OCI-LY7 (cell line): Measurements from ENCODE around the gene CBFA2T3. TPM values are rescaled to one million over a fixed set of nuclear protein-coding genes. Genes with fewer than 3 reads are reported as not detected.

Experiments
- BruUV-seq: library from RNA; stranded (reverse); fragments of 400-500 nt; replicated peaks from 2 replicates; lab custom pipeline; 2021; lab: Mats Ljungman, UMichigan
- CTCF ChIA-PET: fragments of 300-600 bp; sonication (Branson Sonifier 250); formaldehyde crosslinking; loops from one replicate; lab custom pipeline; 2022; ENCODE audit warnings: antibody characterized with exemption; ENCODE audit not compliant: unreplicated experiment; lab: Charles Lee
- POLR2A ChIA-PET: fragments of 300-600 bp; sonication (Branson Sonifier 250); formaldehyde crosslinking; loops from one replicate; lab custom pipeline; 2022; ENCODE audit warnings: antibody characterized with exemption; lab: Charles Lee
- DNase-seq: peaks from one replicate; pipeline ENCODE4 v3.0.0-alpha.2; 2015; ENCODE audit warnings: low spot score
- H2AFZ ChIP-seq: fragments of 200-600 bp; sonication (generic), shearing (Covaris generic); 2 replicates; pipeline ENCODE4 v1.6.1; 2014; ENCODE audit warnings: mild to moderate bottlenecking, antibody characterized with exemption, low read length, moderate library complexity
- H3K27ac ChIP-seq: fragments of 200-600 bp; sonication (generic); 2 replicates; pipeline ENCODE4 v1.5.1; 2014; ENCODE audit warnings: mixed run types, low read depth, mild to moderate bottlenecking, moderate library complexity, low read length, inconsistent platforms; ENCODE audit not compliant: poor library complexity, severe bottlenecking
- H3K36me3 ChIP-seq: fragments of 200-600 bp; sonication (generic); 2 replicates; pipeline ENCODE4 v1.6.1; 2014; ENCODE audit warnings: mild to moderate bottlenecking, antibody characterized with exemption, low read length, moderate library complexity, mixed read lengths; ENCODE audit not compliant: insufficient read depth
- H3K4me1 ChIP-seq: fragments of 200-600 bp; sonication (generic); 2 replicates; pipeline ENCODE4 v1.5.1; 2014; ENCODE audit warnings: mild to moderate bottlenecking, low read length; ENCODE audit not compliant: insufficient read depth, poor library complexity, severe bottlenecking
- H3K4me2 ChIP-seq: fragments of 200-600 bp; sonication (generic); 2 replicates; pipeline ENCODE4 v1.6.1; 2014; ENCODE audit warnings: mild to moderate bottlenecking, low read length
- H3K4me3 ChIP-seq: fragments of 200-600 bp; sonication (generic); 2 replicates; pipeline ENCODE4 v1.5.1; 2014; ENCODE audit warnings: mild to moderate bottlenecking, low read depth, low read length; ENCODE audit not compliant: poor library complexity, severe bottlenecking
- H3K79me2 ChIP-seq: fragments of 200-600 bp; sonication (generic); 2 replicates; pipeline ENCODE4 v1.6.1; 2016; ENCODE audit warnings: low read depth, mild to moderate bottlenecking, low read length, moderate library complexity, mixed read lengths; ENCODE audit not compliant: insufficient read depth
- H3K9me2 ChIP-seq: fragments of 200-600 bp; sonication (generic); 2 replicates; pipeline ENCODE4 v1.6.1; 2016; ENCODE audit warnings: mild to moderate bottlenecking, low read length, mixed read lengths; ENCODE audit not compliant: insufficient read depth
- H3K9me3 ChIP-seq: fragments of 200-600 bp; sonication (generic); 2 replicates; pipeline ENCODE4 v1.6.1; 2014; ENCODE audit warnings: mild to moderate bottlenecking, mixed run types, low read length, mixed read lengths
- H4K20me1 ChIP-seq: fragments of 200-600 bp; sonication (generic); 2 replicates; pipeline ENCODE4 v1.6.1; 2014; ENCODE audit warnings: mild to moderate bottlenecking, antibody characterized with exemption, low read length, moderate library complexity, mixed read lengths; ENCODE audit not compliant: insufficient read depth
- CTCF ChIP-seq: fragments of 200-600 bp; sonication (generic); conservative IDR thresholded peaks from 2 replicates; pipeline ENCODE4 v1.5.1; 2014; ENCODE audit warnings: mild to moderate bottlenecking, antibody characterized with exemption, low read length, moderate library complexity, mixed read lengths
- EZH2phosphoT487 ChIP-seq: fragments of 200-600 bp; sonication (generic); IDR thresholded peaks from 2 replicates; pipeline ENCODE4 v1.6.1; 2018; ENCODE audit warnings: low read depth, borderline replicate concordance, mild to moderate bottlenecking, mixed run types, antibody characterized with exemption, low read length, moderate library complexity, mixed read lengths
- intact Hi-C: fragments of 100-400 bp; cut with micrococcal nuclease; formaldehyde crosslinking; loops from one replicate; pipeline ENCODE4 v1.10.0; 2022; ENCODE audit not compliant: unreplicated experiment
- total RNA-seq, 2 experiments: library from RNA; depleted of rRNA in 1 of 2; stranded (reverse); fragments of >200 nt in 1 of 2; shearing (Covaris generic) in 1 of 2; gene quantifications; 2 replicates each; pipeline ENCODE4 v1.2.3, GENCODE V29; 2014 to 2022

CBFA2T3 gene
- total RNA-seq, 2 experiments from 2014 or later = 1.1 to 48.0 TPM

DNA sequence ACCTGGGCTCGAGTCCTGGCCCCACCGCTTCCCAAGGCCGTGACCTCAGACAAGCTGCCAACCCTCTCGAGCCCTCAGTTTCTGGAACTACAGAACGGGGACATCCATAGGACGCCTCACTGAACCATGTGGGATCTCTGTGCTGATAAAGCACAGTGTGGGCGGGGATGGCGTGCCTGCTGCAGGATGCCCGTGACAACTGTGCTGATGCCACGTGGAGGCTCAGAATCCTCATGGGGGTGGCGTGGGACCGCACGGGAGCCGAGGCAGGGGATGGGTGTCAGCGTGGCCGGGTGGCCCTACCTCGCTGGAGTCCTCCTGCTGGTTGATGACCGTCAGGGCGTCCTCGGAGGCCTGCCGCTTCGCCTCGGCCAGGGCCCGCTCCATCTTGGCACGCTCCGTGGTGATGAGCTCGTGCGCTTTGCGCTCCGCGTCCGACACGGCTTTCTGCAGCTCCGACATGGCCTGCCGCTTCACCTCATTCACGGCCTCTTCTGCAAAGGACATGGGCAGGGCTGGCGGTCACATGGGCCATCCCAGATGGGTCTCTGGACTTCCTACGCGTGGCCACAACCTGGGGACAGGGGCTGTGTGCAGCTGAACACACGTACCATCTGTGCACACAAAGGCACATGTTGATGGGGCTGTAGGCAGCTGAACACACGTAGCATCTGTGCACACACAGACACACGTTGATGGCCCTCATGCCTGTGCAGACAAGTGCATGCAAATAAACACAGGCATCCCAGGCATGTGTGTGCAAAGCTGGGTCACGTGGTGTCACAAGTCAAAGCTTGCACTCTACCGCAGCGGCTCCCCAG is 97.8 kb downstream of the CBFA2T3 start:
- Histone ChIP-seq H3K79me2 (no peaks in the 10 kb centered on the region), H3K9me3 (no peaks in the 10 kb centered on the region), H2AFZ (no peak overlapping the region), H3K4me2 (no peak overlapping the region), H3K9me2 (no peaks in the 10 kb centered on the region), H3K4me1 (no peaks in the 10 kb centered on the region), H3K27ac (no peak overlapping the region), H3K36me3 (no peaks in the 10 kb centered on the region), H3K4me3 (no peak overlapping the region), H4K20me1 (no peaks in the 10 kb centered on the region)
- intact Hi-C loops = no loop called here
- POLR2A ChIA-PET = interaction anchor here (0.5 kb wide), 1 partner anchor 314 kb away, joined by 5 read pairs; no protein-coding TSS in a partner anchor
- no TSS peak for BruUV-seq
- CTCF ChIA-PET = no interaction called here
- DNase-seq = no peak
- TF ChIP-seq EZH2phosphoT487 = no peak
- TF ChIP-seq CTCF = no peak

- CTCF ChIA-PET = no interaction called here
- POLR2A ChIA-PET = no interaction called here
- Histone ChIP-seq H3K36me3 (no peaks in the 10 kb centered on the region), H3K4me2 (no peak overlapping the region), H3K9me3 (no peaks in the 10 kb centered on the region), H4K20me1 (no peaks in the 10 kb centered on the region), H3K27ac (no peak overlapping the region), H3K4me1 (no peaks in the 10 kb centered on the region), H3K79me2 (no peaks in the 10 kb centered on the region), H2AFZ (no peak overlapping the region), H3K4me3 (no peak overlapping the region), H3K9me2 (no peaks in the 10 kb centered on the region)
- BruUV-seq = no TSS peak
- intact Hi-C loops = no loop called here
- no peak for TF ChIP-seq CTCF
- TF ChIP-seq EZH2phosphoT487 = no peak
- no peak for DNase-seq
Observed at GRCh38 chr16:88878356-88878755, 98.7 kb downstream of the CBFA2T3 start.
